Muscle of arm (tissue), 14 donors: ENCODE measurements around the gene ERRFI1. TPM values are rescaled to one million over a fixed set of nuclear protein-coding genes. Genes with fewer than 3 reads are reported as not detected.
"Not testable (repeated sequence)": the region's sequence is repeated elsewhere in the genome, so short reads cannot be mapped to it uniquely, and the experiment has no call there.

Source experiments
- DNase-seq: peaks from one replicate; pipeline ENCODE4 v3.0.0-alpha.2; 2013
- long read RNA-seq, 11 donors: transcript quantifications; one replicate each; lab custom pipeline, GENCODE V29; 2026
- polyA plus RNA-seq, 12 donors: library from polyadenylated mRNA; unstranded; fragments of 120-200 nt; gene quantifications; one replicate each; pipeline ENCODE4 v1.2.1, GENCODE V29; 2013; ENCODE audit not compliant: insufficient read length in 12 of 12

Gene ERRFI1
- 10 to 100 TPM in 3 of 12 donors, 1 to 10 TPM in 8, not detected in 1; 5.5 to 26.0 (median 7.5) TPM for polyA plus RNA-seq
- long read RNA-seq, donor 1, transcript ERRFI1-201 (4 exons, 3,104 nt) = major isoform, 6 of 7 reads
- long read RNA-seq, donor 1, partial matches to known transcripts = 0 of 7 reads
- long read RNA-seq, donor 1, other reads (novel, unspliced or antisense) = 0 of 7 reads
- long read RNA-seq, donor 2, partial matches to known transcripts = 0 of 1 reads
- long read RNA-seq, donor 2, other reads (novel, unspliced or antisense) = 0 of 1 reads
- long read RNA-seq, donor 3 = 0 reads
- long read RNA-seq, donor 4, partial matches to known transcripts = 0 of 1 reads
- long read RNA-seq, donor 4, other reads (novel, unspliced or antisense) = 0 of 1 reads
- long read RNA-seq, donor 5, partial matches to known transcripts = 0 of 2 reads
- long read RNA-seq, donor 5, other reads (novel, unspliced or antisense) = 0 of 2 reads
- long read RNA-seq, donor 6, partial matches to known transcripts = 0 of 3 reads
- long read RNA-seq, donor 6, other reads (novel, unspliced or antisense) = 0 of 3 reads
- long read RNA-seq, donor 7 = 0 reads
- long read RNA-seq, donor 8, partial matches to known transcripts = 0 of 1 reads
- long read RNA-seq, donor 8, other reads (novel, unspliced or antisense) = 0 of 1 reads
- long read RNA-seq, donor 9, partial matches to known transcripts = 0 of 1 reads
- long read RNA-seq, donor 9, other reads (novel, unspliced or antisense) = 0 of 1 reads
- long read RNA-seq, donor 10 = 0 reads
- long read RNA-seq, donor 11 = 0 reads

GRCh38 chr1:8026153-8026975 is at the start of gene ERRFI1:
ERRFI1 (minus strand) TSS chr1:8026309; CDS start chr1:8015619, 10,690 bp downstream.
- peak; percentile 92 for DNase-seq

- DNase-seq = no peak
Measured at GRCh38 chr1:8075511-8076051, 49.5 kb upstream of the ERRFI1 start.

GRCh38 chr1:8073112-8073855 is 47.2 kb upstream of the ERRFI1 start:
- DNase-seq = no peak

GRCh38 chr1:8070381-8070811 is 44.3 kb upstream of the ERRFI1 start:
- no peak for DNase-seq

GRCh38 chr1:8069614-8070320 is 43.7 kb upstream of the ERRFI1 start:
- not testable (repeated sequence) for DNase-seq

GRCh38 chr1:8065369-8065768 is 39.3 kb upstream of the ERRFI1 start:
- DNase-seq = no peak

GRCh38 chr1:8063298-8064036 is 37.4 kb upstream of the ERRFI1 start:
- no peak for DNase-seq

- no peak for DNase-seq
Measured at GRCh38 chr1:8062861-8063260, 36.8 kb upstream of the ERRFI1 start.

- DNase-seq = no peak
Measured at GRCh38 chr1:8061673-8062386, 35.7 kb upstream of the ERRFI1 start.

- no peak for DNase-seq
Measured at GRCh38 chr1:8061210-8061609, 35.1 kb upstream of the ERRFI1 start.

GRCh38 chr1:8059161-8059622 is 33.1 kb upstream of the ERRFI1 start:
- DNase-seq = no peak

- not testable (repeated sequence) for DNase-seq
Measured at GRCh38 chr1:8057779-8058178, 31.7 kb upstream of the ERRFI1 start.

- DNase-seq = no peak
Measured at GRCh38 chr1:8055973-8056372, 29.9 kb upstream of the ERRFI1 start.

- DNase-seq = no peak
Measured at GRCh38 chr1:8053878-8054567, 27.9 kb upstream of the ERRFI1 start.

GRCh38 chr1:8051650-8052049 is 25.5 kb upstream of the ERRFI1 start:
- no peak for DNase-seq

GRCh38 chr1:8049229-8049628 is 23.1 kb upstream of the ERRFI1 start:
- not testable (repeated sequence) for DNase-seq

GRCh38 chr1:8047686-8048445 is 21.8 kb upstream of the ERRFI1 start:
- DNase-seq = peak; percentile 59
